Tibial nerve (tissue), 4 donors: ENCODE measurements around the gene EFNB1. TPM values are rescaled to one million over a fixed set of nuclear protein-coding genes. Genes with fewer than 3 reads are reported as not detected.
"Not testable (repeated sequence)": the region's sequence is repeated elsewhere in the genome, so short reads cannot be mapped to it uniquely, and the experiment has no call there.

Experiments
- DNase-seq, 2 donors: peaks; one replicate each; pipeline ENCODE4 v3.0.0-alpha.2; 2019; ENCODE audit warnings: low spot score in 2 of 2
- H3K27ac ChIP-seq, 4 donors: fragments of 200-600 bp; sonication (generic) in 3 of 4; one replicate each; pipeline ENCODE4 v1.5.1; 2017 to 2019; ENCODE audit warnings: mild to moderate bottlenecking in 1 of 4
- H3K27me3 ChIP-seq, 2 donors: fragments of 200-600 bp; sonication (generic) in 1 of 2; one replicate each; pipeline versions ENCODE4 v1.5.1 to v1.6.0; 2017 to 2019
- H3K36me3 ChIP-seq, 3 donors: fragments of 200-600 bp; sonication (generic); one replicate each; pipeline ENCODE4 v1.5.1; 2018 to 2019
- H3K4me1 ChIP-seq, 4 donors: fragments of 200-600 bp; sonication (generic) in 3 of 4; one replicate each; pipeline ENCODE4 v1.5.1; 2017 to 2019
- H3K4me3 ChIP-seq, 4 donors: fragments of 200-600 bp; sonication (generic) in 3 of 4; one replicate each; pipeline ENCODE4 v1.5.1; 2017 to 2019; ENCODE audit warnings: mild to moderate bottlenecking in 1 of 4, moderate library complexity in 1 of 4
- H3K9me3 ChIP-seq, 4 donors: fragments of 200-600 bp; sonication (generic) in 3 of 4; one replicate each; pipeline ENCODE4 v1.5.1; 2017 to 2019
- EP300 ChIP-seq, 2 donors: sonication (generic); formaldehyde crosslinking; IDR thresholded peaks; one replicate each; pipeline ENCODE4 v1.6.1; 2017; ENCODE audit warnings: antibody characterized with exemption in 2 of 2, mild to moderate bottlenecking in 1 of 2
- POLR2A ChIP-seq, 2 donors: fragments of 450-650 bp; IDR thresholded peaks; one replicate each; pipeline ENCODE4 v1.6.1; 2017; ENCODE audit warnings: antibody characterized with exemption in 2 of 2, mild to moderate bottlenecking in 2 of 2, moderate library complexity in 2 of 2
- WGBS, 2 donors: methylation state at CpG; one replicate each; pipeline ENCODE4 v1.1.5; 2018; 5-methylcytosine and 5-hydroxymethylcytosine counted together
- total RNA-seq, 4 donors: library from RNA; depleted of rRNA; stranded (reverse); fragments of >200 nt; gene quantifications; one replicate each; pipeline ENCODE4 v1.1.0, GENCODE V29; 2016
- TF ChIP-seq, protein P1 (sequence below), 5 experiments: fragments of 200-600 bp in 3 of 5; fragments of 450-650 bp in 2 of 5; sonication (generic) in 3 of 5; IDR thresholded peaks; one replicate each; pipeline ENCODE4 v1.5.1; 2016 to 2019; ENCODE audit warnings: antibody characterized with exemption in 5 of 5, mild to moderate bottlenecking in 3 of 5, moderate library complexity in 2 of 5

Gene EFNB1
- 100 to 1,000 TPM in 2 of 4 donors, 10 to 100 TPM in 2; 74.4 to 127 (median 106) TPM for total RNA-seq

GRCh38 chrX:68828740-68829581 lies at the start of gene EFNB1:
TSS of gene EFNB1 (plus strand) at chrX:68829021. CDS start at chrX:68829777, 756 bp downstream.
- 1 to 41% methylated on average over 26 to 74 of the region's 82 CpGs for WGBS, 2 donors
- H3K4me3 ChIP-seq = peak within 1 kb of the TSS; percentile 72 to 83 (median 79)
- H3K27ac ChIP-seq = peak within 1 kb of the TSS; percentile 61 to 90 (median 84)
- no peaks in the 10 kb centered on the region for H3K9me3 ChIP-seq
- H3K27me3 ChIP-seq = peaks cover 0 to 11% of the 10 kb centered on the region in 2 donors
- peak; percentile 82 to 97 for TF ChIP-seq POLR2A (IDR thresholded peaks at IDR 0.05)
- TF ChIP-seq, protein P1, sequence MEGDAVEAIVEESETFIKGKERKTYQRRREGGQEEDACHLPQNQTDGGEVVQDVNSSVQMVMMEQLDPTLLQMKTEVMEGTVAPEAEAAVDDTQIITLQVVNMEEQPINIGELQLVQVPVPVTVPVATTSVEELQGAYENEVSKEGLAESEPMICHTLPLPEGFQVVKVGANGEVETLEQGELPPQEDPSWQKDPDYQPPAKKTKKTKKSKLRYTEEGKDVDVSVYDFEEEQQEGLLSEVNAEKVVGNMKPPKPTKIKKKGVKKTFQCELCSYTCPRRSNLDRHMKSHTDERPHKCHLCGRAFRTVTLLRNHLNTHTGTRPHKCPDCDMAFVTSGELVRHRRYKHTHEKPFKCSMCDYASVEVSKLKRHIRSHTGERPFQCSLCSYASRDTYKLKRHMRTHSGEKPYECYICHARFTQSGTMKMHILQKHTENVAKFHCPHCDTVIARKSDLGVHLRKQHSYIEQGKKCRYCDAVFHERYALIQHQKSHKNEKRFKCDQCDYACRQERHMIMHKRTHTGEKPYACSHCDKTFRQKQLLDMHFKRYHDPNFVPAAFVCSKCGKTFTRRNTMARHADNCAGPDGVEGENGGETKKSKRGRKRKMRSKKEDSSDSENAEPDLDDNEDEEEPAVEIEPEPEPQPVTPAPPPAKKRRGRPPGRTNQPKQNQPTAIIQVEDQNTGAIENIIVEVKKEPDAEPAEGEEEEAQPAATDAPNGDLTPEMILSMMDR (IDR thresholded peaks at IDR 0.05) = peak in 2 of 5 experiments; percentile 29 to 35
- TF ChIP-seq EP300 (IDR thresholded peaks at IDR 0.05) = peak in 1 of 2 donors; percentile 98
- DNase-seq = peak; percentile 83 to 86
- no peaks in the 10 kb centered on the region for H3K36me3 ChIP-seq
- peaks cover 0 to 10% (median 1%) of the 10 kb centered on the region in 4 donors for H3K4me1 ChIP-seq

DNA sequence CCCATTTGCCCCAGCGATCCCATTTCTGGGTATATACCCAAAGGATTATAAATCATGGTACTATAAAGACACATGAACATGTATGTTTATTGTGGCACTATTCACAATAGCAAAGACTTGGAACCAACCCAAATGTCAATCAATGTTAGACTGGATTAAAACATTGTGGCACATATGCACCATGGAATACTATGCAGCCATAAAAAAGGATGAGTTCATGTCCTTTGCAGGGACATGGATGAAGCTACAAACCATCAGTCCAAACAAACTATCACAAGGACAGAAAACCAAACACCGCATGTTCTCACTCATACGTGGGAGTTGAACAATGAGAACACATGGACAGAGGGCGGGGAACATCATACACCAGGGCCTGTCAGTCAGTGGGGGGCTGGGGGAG lies 47.5 kb upstream of the EFNB1 start:
- not testable (repeated sequence) for H3K4me3 ChIP-seq, H3K9me3 ChIP-seq, H3K27me3 ChIP-seq, H3K4me1 ChIP-seq, DNase-seq, H3K36me3 ChIP-seq, H3K27ac ChIP-seq
- 84 to 94% methylated on average over 4 of the region's 4 CpGs for WGBS, 2 donors

DNA sequence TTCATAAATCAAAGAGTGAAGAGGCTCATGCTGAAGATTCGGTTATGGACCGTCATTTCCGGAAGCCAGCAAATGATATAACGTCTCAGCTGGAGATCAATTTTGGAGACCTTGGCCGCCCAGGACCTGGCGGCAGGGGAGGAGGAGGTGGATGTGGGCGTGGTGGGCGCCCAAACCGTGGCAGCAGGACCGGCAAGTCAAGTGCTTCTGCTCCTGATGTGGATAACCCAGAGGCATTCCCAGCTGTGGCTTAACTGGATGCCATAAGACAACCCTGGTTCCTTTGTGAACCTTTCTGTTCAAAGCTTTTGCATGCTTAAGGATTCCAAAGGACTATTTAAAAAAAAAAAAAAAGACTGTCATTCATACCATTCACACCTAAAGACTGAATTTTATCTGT lies 44.0 kb upstream of the EFNB1 start:
- Histone ChIP-seq H3K9me3 (no peaks in the 10 kb centered on the region), H3K27me3 (no peaks in the 10 kb centered on the region), H3K36me3 (no peaks in the 10 kb centered on the region), H3K4me3 (no peak overlapping the region), H3K27ac (no peak overlapping the region), H3K4me1 (no peaks in the 10 kb centered on the region)
- TF ChIP-seq EP300 (IDR thresholded peaks at IDR 0.05) (no peak), POLR2A (IDR thresholded peaks at IDR 0.05) (no peak)
- TF ChIP-seq, protein P1 (IDR thresholded peaks at IDR 0.05) = no peak
- DNase-seq = no peak
- 73 to 74% methylated on average over 10 of the region's 10 CpGs for WGBS, 2 donors

DNA sequence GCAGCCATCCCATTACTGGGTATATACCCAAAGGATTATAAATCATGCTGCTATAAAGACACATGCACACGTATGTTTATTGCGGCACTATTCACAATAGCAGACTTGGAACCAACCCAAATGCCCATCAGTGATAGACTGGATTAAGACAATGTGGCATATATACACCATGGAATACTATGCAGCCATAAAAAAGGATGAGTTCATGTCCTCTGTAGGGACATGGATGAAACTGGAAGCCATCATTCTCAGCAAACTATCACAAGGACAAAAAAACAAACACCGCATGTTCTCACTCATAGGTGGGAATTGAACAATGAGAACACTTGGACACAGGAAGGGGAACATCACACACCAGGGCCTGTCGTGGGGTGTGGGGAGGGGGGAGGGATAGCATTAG lies 42.2 kb upstream of the EFNB1 start:
- not testable (repeated sequence) for H3K27me3 ChIP-seq, H3K4me1 ChIP-seq, H3K4me3 ChIP-seq, DNase-seq, H3K27ac ChIP-seq, H3K9me3 ChIP-seq, H3K36me3 ChIP-seq
- 60 to 83% methylated on average over 3 to 4 of the region's 4 CpGs for WGBS, 2 donors

DNA sequence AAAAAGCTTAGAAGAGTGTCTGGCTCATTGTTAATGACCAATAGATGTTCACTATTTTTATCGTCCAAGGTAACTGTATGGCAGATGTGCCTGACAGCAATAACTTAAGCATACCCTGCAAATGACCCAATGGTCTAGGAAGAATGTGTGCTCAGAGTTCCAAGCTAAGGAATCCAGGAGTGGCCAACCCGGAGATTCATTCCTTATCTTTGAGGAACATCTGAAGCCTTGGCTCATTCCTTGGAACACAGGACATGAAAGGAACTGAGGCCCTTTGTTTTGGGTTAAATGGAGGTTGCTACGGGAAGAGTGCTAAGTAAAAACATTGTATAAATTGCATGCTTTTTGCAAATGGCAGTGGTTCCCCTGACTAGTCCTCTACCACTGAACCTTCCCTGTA lies 38.9 kb upstream of the EFNB1 start:
- TF ChIP-seq EP300 (IDR thresholded peaks at IDR 0.05) (no peak), POLR2A (IDR thresholded peaks at IDR 0.05) (no peak)
- TF ChIP-seq, protein P1 (IDR thresholded peaks at IDR 0.05) = no peak
- H3K36me3 ChIP-seq = no peaks in the 10 kb centered on the region
- H3K9me3 ChIP-seq = no peaks in the 10 kb centered on the region
- H3K4me1 ChIP-seq = no peaks in the 10 kb centered on the region
- H3K27me3 ChIP-seq = no peaks in the 10 kb centered on the region
- no peak overlapping the region for H3K27ac ChIP-seq
- 54 to 62% methylated on average over 3 of the region's 3 CpGs for WGBS, 2 donors
- H3K4me3 ChIP-seq = no peak overlapping the region
- no peak for DNase-seq

DNA sequence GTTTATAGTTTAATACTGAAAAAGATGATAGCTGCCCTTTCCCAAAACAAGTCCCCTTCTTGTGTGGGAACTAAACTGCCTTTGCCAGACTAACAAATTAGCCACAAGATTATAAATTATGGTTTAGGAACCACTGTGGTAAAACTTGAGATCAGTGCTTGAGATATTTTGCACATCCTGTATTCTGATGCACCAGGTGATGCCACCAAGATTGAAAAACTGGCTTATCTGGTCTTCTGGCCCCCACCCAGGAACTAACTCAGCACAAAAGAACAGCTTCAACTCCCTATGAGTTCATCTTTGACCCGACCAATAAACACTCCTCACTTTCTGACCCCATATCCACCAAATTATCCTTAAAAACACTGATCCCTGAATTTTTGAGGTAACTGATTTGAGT lies 36.7 kb upstream of the EFNB1 start:
- no peak for TF ChIP-seq POLR2A (IDR thresholded peaks at IDR 0.05)
- no peak for TF ChIP-seq EP300 (IDR thresholded peaks at IDR 0.05)
- TF ChIP-seq, protein P1 (IDR thresholded peaks at IDR 0.05) = no peak
- no peaks in the 10 kb centered on the region for H3K9me3 ChIP-seq
- H3K4me3 ChIP-seq = no peak overlapping the region
- no peaks in the 10 kb centered on the region for H3K4me1 ChIP-seq
- WGBS, 2 donors = 79 to 100% methylated on average over 1 of the region's 1 CpG
- no peak for DNase-seq
- H3K27ac ChIP-seq = no peak overlapping the region
- no peaks in the 10 kb centered on the region for H3K36me3 ChIP-seq
- H3K27me3 ChIP-seq = peaks cover 0 to 4% of the 10 kb centered on the region in 2 donors
